ENCODE data around the gene LRP8.

GRCh38 chr1:53309802-53310201, 18.1 kb downstream of the LRP8 start:
- no peak for TF ChIP-seq MAX (IDR thresholded peaks at IDR 0.05; ENCODE audit: low read depth, low read length)
- no peak for TF ChIP-seq CTCF (IDR thresholded peaks at IDR 0.05; ENCODE audit: low read depth, low read length)
